HepG2 (cell line): Measurements from ENCODE around the gene GSTM1. TPM values are rescaled to one million over a fixed set of nuclear protein-coding genes. Genes with fewer than 3 reads are reported as not detected.

Experiments used
- ATAC-seq: fragments of 200-7000 bp; cut with Tn5 transposase; 3 replicates; pipeline ENCODE4 v1.9.1; 2020; ENCODE audit warnings: mild to moderate bottlenecking, moderate library complexity
- BruUV-seq: library from RNA; stranded (reverse); fragments of 400-500 nt; replicated peaks from 2 replicates; lab custom pipeline; 2021; lab: Mats Ljungman, UMichigan
- CTCF ChIA-PET: fragments of 300-600 bp; formaldehyde crosslinking; extraction: SDS; loops from one replicate; lab custom pipeline; 2021; ENCODE audit warnings: low total read pairs, inconsistent platforms, low intra/inter-chr PET ratio; lab: Yijun Ruan, JAX
- POLR2A ChIA-PET: fragments of 350-600 bp; sonication (Branson Sonifier 250); formaldehyde crosslinking; loops from one replicate; lab custom pipeline; 2020; ENCODE audit warnings: antibody characterized with exemption, inconsistent platforms; lab: Yijun Ruan, JAX
- DNase-seq: peaks from one replicate; pipeline ENCODE4 v3.0.0-alpha.2; 2015; ENCODE audit warnings: low spot score
- FAIRE-seq: peaks from 3 replicates; lab custom pipeline; 2011; peaks lifted over from hg19 to GRCh38; lab: Jason Lieb, UNC
- H2AFZ ChIP-seq: one replicate; pipeline ENCODE4 v1.6.1; 2011; ENCODE audit warnings: low read length, inconsistent platforms
- H3K27ac ChIP-seq: fragments of 300-600 bp; 3 replicates; pipeline ENCODE4 v1.8.0; 2011; ENCODE audit warnings: mixed run types, mild to moderate bottlenecking, mixed read lengths, low read length, inconsistent platforms; ENCODE audit not compliant: insufficient read depth; ENCODE audit errors: extremely low read length
- H3K27me3 ChIP-seq, 2 experiments: fragments of 200-600 bp in 1 of 2; 2 replicates in 1 of 2; 3 replicates in 1 of 2; pipeline versions ENCODE4 v1.6.0 to v1.8.0; 2011; ENCODE audit warnings: low read length in 2 of 2, mild to moderate bottlenecking in 2 of 2, moderate library complexity in 2 of 2, inconsistent platforms in 1 of 2; ENCODE audit not compliant: insufficient read depth in 2 of 2, control insufficient read depth in 1 of 2
- H3K36me3 ChIP-seq, 2 experiments: fragments of 200-600 bp in 1 of 2; replicated peaks in 1 of 2; 2 replicates in 1 of 2; 3 replicates in 1 of 2; pipeline versions ENCODE4 v1.5.1 to v1.8.0; 2011; ENCODE audit warnings: low read length in 2 of 2, inconsistent platforms in 1 of 2; ENCODE audit not compliant: insufficient read depth in 2 of 2, control insufficient read depth in 1 of 2
- H3K4me1 ChIP-seq: 2 replicates; pipeline ENCODE4 v1.5.1; 2012; ENCODE audit warnings: low read length, inconsistent platforms; ENCODE audit not compliant: insufficient read depth
- H3K4me2 ChIP-seq: 2 replicates; pipeline ENCODE4 v1.6.0; 2011; ENCODE audit warnings: low read depth, low read length, inconsistent platforms
- H3K4me3 ChIP-seq, 3 experiments: fragments of 200-600 bp in 1 of 3; sonication (generic), shearing (Covaris generic) in 1 of 3; replicated peaks in 1 of 3; 2 replicates each; pipeline ENCODE4 v1.5.1; 2011 to 2016; ENCODE audit warnings: low read length in 3 of 3, inconsistent platforms in 2 of 3, low read depth in 2 of 3, mild to moderate bottlenecking in 2 of 3, control low read depth in 1 of 3, mixed read lengths in 1 of 3; ENCODE audit not compliant: insufficient read depth in 1 of 3
- H3K79me2 ChIP-seq: one replicate; pipeline ENCODE4 v1.6.1; 2011; ENCODE audit warnings: low read length, inconsistent platforms; ENCODE audit not compliant: insufficient read depth
- H3K9ac ChIP-seq: 2 replicates; pipeline ENCODE4 v1.6.0; 2011; ENCODE audit warnings: mild to moderate bottlenecking, low read depth, low read length, inconsistent platforms; ENCODE audit not compliant: insufficient read depth
- H3K9me3 ChIP-seq: 2 replicates; pipeline ENCODE4 v1.5.1; 2012; ENCODE audit warnings: mild to moderate bottlenecking, low read length
- H4K20me1 ChIP-seq: 2 replicates; pipeline ENCODE4 v1.6.0; 2011; ENCODE audit warnings: inconsistent platforms, mild to moderate bottlenecking, low read length, moderate library complexity; ENCODE audit not compliant: insufficient read depth
- ARID2 ChIP-seq: sonication (generic); formaldehyde crosslinking; IDR thresholded peaks from 2 replicates; pipeline ENCODE4 v1.8.1; 2022; ENCODE audit warnings: mild to moderate bottlenecking, missing genetic modification reagents, borderline replicate concordance
- BORCS8-MEF2B ChIP-seq: sonication (generic); formaldehyde crosslinking; IDR thresholded peaks from 2 replicates; pipeline ENCODE4 v1.8.0; 2022; ENCODE audit warnings: mild to moderate bottlenecking, missing genetic modification reagents
- HOXA3 ChIP-seq: sonication (generic); formaldehyde crosslinking; IDR thresholded peaks from 2 replicates; pipeline ENCODE4 v1.5.0; 2020; ENCODE audit warnings: missing genetic modification reagents
- IRF2 ChIP-seq: IDR thresholded peaks from 2 replicates; pipeline ENCODE4 v1.6.1; 2018; ENCODE audit warnings: missing genetic modification reagents, missing compliant biosample characterization
- MIER3 ChIP-seq: IDR thresholded peaks from 2 replicates; pipeline ENCODE4 v1.6.1; 2016; ENCODE audit warnings: missing compliant biosample characterization, borderline replicate concordance
- POLR2AphosphoS5 ChIP-seq: IDR thresholded peaks from 2 replicates; pipeline ENCODE4 v1.6.1; 2012; ENCODE audit warnings: low read depth, low read length
- RBFOX2 ChIP-seq: fragments of 200-400 bp; formaldehyde crosslinking; IDR thresholded peaks from 2 replicates; pipeline ENCODE4 v1.6.1; 2017; ENCODE audit warnings: low read depth, mild to moderate bottlenecking, low read length
- RFX1 ChIP-seq: fragments of 450-650 bp; IDR thresholded peaks from 2 replicates; pipeline ENCODE4 v1.6.1; 2017
- TAF15 ChIP-seq: fragments of 200-400 bp; formaldehyde crosslinking; IDR thresholded peaks from one replicate; pipeline ENCODE4 v1.6.1; 2018; ENCODE audit warnings: mild to moderate bottlenecking, low read depth, low read length; ENCODE audit not compliant: poor library complexity, severe bottlenecking
- ZFX ChIP-seq: sonication (generic); formaldehyde crosslinking; IDR thresholded peaks from 2 replicates; pipeline ENCODE4 v1.4.0; 2020; ENCODE audit warnings: mild to moderate bottlenecking, low read depth, missing genetic modification reagents, moderate library complexity
- ZFY ChIP-seq: sonication (generic); formaldehyde crosslinking; IDR thresholded peaks from 2 replicates; pipeline ENCODE4 v1.4.0; 2020; ENCODE audit warnings: missing genetic modification reagents
- ZKSCAN8 ChIP-seq: IDR thresholded peaks from 2 replicates; pipeline ENCODE4 v1.6.1; 2016; ENCODE audit warnings: borderline replicate concordance, missing genetic modification reagents, missing compliant biosample characterization
- ZMYM4 ChIP-seq: sonication (generic); formaldehyde crosslinking; IDR thresholded peaks from 2 replicates; pipeline ENCODE4 v1.8.1; 2023; ENCODE audit warnings: mild to moderate bottlenecking, missing genetic modification reagents
- ZNF678 ChIP-seq: sonication (generic); formaldehyde crosslinking; IDR thresholded peaks from 2 replicates; pipeline ENCODE4 v1.4.0; 2020; ENCODE audit warnings: mild to moderate bottlenecking, missing genetic modification reagents
- WGBS: methylation state at CpG from one replicate; pipeline ENCODE4 v1.1.6; 2017; ENCODE audit warnings: low lambda C conversion rate; 5-methylcytosine and 5-hydroxymethylcytosine counted together
- in situ Hi-C: cut with HindIII; loops from 2 replicates; pipeline ENCODE4 v1.10.0; 2017; ENCODE audit warnings: low pct_unique_long_range_greater_than_20kb; ENCODE audit not compliant: extremely low pct_ligation_motif_present
- intact Hi-C: fragments of 100-400 bp; cut with micrococcal nuclease; formaldehyde crosslinking; loops from one replicate; pipeline ENCODE4 v1.10.0; 2022; ENCODE audit not compliant: unreplicated experiment
- polyA plus RNA-seq, 8 experiments: library from polyadenylated mRNA; depleted of rRNA in 3 of 8; stranded (reverse) in 7 of 8; unstranded in 1 of 8; fragments of >200 nt; fragmentation: Illumina TruSeq in 4 of 8; extraction: Trizol in 4 of 8; gene quantifications; 2 replicates each; pipeline versions ENCODE4 v1.2.1 to v1.2.3, GENCODE V29; 2011 to 2016; ENCODE audit warnings: low read depth in 4 of 8, missing spikeins in 1 of 8, mixed read lengths in 1 of 8; ENCODE audit not compliant: insufficient read depth in 1 of 8
- total RNA-seq, 5 experiments: library from RNA; depleted of rRNA; stranded (reverse); fragments of >200 nt; fragmentation: Illumina TruSeq; extraction: Trizol; gene quantifications; 2 replicates each; pipeline ENCODE4 v1.2.3, GENCODE V29; 2016; ENCODE audit warnings: low read depth in 1 of 5
- TF ChIP-seq, protein P1 (sequence below): sonication (generic); formaldehyde crosslinking; IDR thresholded peaks from 2 replicates; pipeline ENCODE4 v1.5.0; 2020; ENCODE audit warnings: mild to moderate bottlenecking, missing genetic modification reagents, moderate library complexity
- TF ChIP-seq, protein P2 (sequence below): sonication (generic); formaldehyde crosslinking; IDR thresholded peaks from 2 replicates; pipeline ENCODE4 v1.8.0; 2022; ENCODE audit warnings: low read depth, missing genetic modification reagents

GSTM1 gene
- total and polyA plus RNA-seq, 2 of the 13 experiments (the other 11 are each of a cell fraction or from before 2014, with no cell fraction given): 0.42 TPM; not detected in 1

DNA sequence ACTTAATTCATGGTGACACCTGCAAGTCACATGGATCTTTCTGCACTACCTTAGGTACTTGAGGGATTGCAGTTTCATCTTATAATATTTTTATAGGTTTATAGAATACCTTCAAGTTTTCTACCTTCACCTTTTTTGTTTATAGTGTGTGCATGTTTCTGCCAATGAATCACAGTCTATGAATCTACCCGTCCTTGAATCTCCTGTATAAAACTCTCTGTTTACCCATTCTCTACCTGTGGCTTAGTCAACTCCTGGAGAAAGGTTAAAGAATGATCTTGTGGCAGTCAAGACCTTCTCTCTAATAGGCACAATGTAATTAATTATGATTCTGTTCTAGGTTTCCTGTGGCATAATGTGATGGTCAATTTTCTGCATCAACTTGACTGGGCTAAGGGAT, 22.9 kb upstream of the GSTM1 start:
- no peak overlapping the region for H2AFZ ChIP-seq
- ChIA-PET POLR2A (no interaction called here), CTCF (no interaction called here)
- no peaks in the 10 kb centered on the region for H3K9me3 ChIP-seq
- DNase-seq (no peak), FAIRE-seq (no peak), ATAC-seq (no peak)
- intact Hi-C loops: no loop called here
- H3K79me2 ChIP-seq: no peaks in the 10 kb centered on the region
- H4K20me1 ChIP-seq: no peaks in the 10 kb centered on the region
- no peak overlapping the region for H3K4me2 ChIP-seq
- H3K27me3 ChIP-seq: no peaks in the 10 kb centered on the region
- TF ChIP-seq MIER3 (no peak), RBFOX2 (no peak), TAF15 (no peak), ARID2 (CRISPR knock-in tag) (no peak), ZKSCAN8 (CRISPR knock-in tag) (no peak)
- no peak overlapping the region for H3K9ac ChIP-seq
- BruUV-seq: no TSS peak
- H3K27ac ChIP-seq: no peak overlapping the region
- in situ Hi-C loops: loop anchor here (10.0 kb wide), 1 partner anchor 50 kb away; the partner anchor contains the start of gene GSTM5
- H3K4me3 ChIP-seq: no peak overlapping the region
- WGBS: 38% methylated on average over 1 of the region's 1 CpG
- peaks cover 20% of the 10 kb centered on the region for H3K4me1 ChIP-seq
- no peaks in the 10 kb centered on the region; a peak in 2 of 5 replicates for H3K36me3 ChIP-seq

DNA sequence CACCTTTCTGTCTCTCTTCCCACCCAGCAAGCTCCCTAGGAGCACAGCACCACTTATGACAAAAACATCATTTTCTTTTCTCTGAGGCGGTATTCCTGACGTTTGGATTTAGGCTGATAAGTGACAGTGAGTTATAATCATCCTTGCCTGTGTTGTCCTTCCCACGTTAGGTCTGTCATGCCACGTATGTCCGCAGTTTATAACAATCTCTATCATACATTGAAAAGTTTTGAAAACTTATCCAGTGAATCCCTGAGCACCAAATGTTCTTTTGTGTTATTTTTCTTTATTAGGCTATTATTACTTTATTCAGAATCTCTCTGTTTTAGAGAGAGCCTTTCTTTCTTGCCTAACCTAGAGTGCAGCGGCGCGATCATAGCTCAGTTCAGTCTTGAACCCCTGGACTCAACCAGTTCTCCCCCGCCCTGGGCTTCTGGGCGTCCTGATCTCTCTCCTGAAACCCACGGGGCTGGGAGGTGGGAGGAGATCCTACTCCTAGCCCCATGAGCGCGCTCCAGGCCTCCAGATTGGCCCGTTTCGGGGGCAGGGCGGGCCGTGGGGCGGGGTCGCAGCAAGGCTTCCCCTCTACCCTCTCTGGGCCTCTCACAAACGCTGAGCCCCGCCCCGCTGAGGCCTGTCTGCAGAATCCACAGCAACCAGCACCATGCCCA, 20.0 kb upstream of the GSTM1 start, which contains the start of gene GSTM2:
GSTM2 (plus strand) TSS at position 606 of the 671 bp plus-strand sequence; CDS start at position 665, 59 bp downstream.
- H3K36me3 ChIP-seq: no peaks in the 10 kb centered on the region; a peak in 1 of 5 replicates
- DNase-seq (peak; percentile 80), FAIRE-seq (peak; percentile 39), ATAC-seq (peak; percentile 100)
- H2AFZ ChIP-seq: peak within 1 kb of the TSS; percentile 50
- H4K20me1 ChIP-seq: no peaks in the 10 kb centered on the region
- 24% methylated on average over 13 of the region's 22 CpGs for WGBS
- H3K27ac ChIP-seq: no peak within 1 kb of the TSS
- H3K9me3 ChIP-seq: no peaks in the 10 kb centered on the region
- H3K4me3 ChIP-seq: peak within 1 kb of the TSS; percentile 56 to 70 (median 58)
- no TSS peak for BruUV-seq
- intact Hi-C loops: no loop called here
- POLR2A ChIA-PET: interaction anchor here (1.1 to 1.8 kb wide), 2 partner anchors 11 to 27 kb away, joined by 3 to 10 read pairs; partner anchors contain the start of gene GSTM4
- H3K27me3 ChIP-seq: no peaks in the 10 kb centered on the region
- peak within 1 kb of the TSS; percentile 55; the same call in 1 of the 2 replicates for H3K9ac ChIP-seq
- H3K79me2 ChIP-seq: no peaks in the 10 kb centered on the region
- in situ Hi-C loops: loop anchor here (10.0 kb wide), 1 partner anchor 47 kb away; the partner anchor contains the start of gene GSTM5
- H3K4me1 ChIP-seq: peaks cover 13% of the 10 kb centered on the region
- CTCF ChIA-PET: no interaction called here
- H3K4me2 ChIP-seq: peak within 1 kb of the TSS; percentile 80
- no peak for TF ChIP-seq RFX1
- TF ChIP-seq IRF2 (CRISPR knock-in tag): 0 out of 2 replicates have a peak, but pooled peaks have one; percentile 12
- peak; percentile 61; the same call in 1 of the 2 replicates for TF ChIP-seq ZFX
- TF ChIP-seq POLR2AphosphoS5: 0 out of 2 replicates have a peak, but pooled peaks have one; percentile 20
- TF ChIP-seq, protein P1, sequence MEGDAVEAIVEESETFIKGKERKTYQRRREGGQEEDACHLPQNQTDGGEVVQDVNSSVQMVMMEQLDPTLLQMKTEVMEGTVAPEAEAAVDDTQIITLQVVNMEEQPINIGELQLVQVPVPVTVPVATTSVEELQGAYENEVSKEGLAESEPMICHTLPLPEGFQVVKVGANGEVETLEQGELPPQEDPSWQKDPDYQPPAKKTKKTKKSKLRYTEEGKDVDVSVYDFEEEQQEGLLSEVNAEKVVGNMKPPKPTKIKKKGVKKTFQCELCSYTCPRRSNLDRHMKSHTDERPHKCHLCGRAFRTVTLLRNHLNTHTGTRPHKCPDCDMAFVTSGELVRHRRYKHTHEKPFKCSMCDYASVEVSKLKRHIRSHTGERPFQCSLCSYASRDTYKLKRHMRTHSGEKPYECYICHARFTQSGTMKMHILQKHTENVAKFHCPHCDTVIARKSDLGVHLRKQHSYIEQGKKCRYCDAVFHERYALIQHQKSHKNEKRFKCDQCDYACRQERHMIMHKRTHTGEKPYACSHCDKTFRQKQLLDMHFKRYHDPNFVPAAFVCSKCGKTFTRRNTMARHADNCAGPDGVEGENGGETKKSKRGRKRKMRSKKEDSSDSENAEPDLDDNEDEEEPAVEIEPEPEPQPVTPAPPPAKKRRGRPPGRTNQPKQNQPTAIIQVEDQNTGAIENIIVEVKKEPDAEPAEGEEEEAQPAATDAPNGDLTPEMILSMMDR (CRISPR knock-in tag): peak; percentile 18; the same call in 1 of the 2 replicates
- TF ChIP-seq ZMYM4 (CRISPR knock-in tag): peak; percentile 59
- no peak for TF ChIP-seq ZNF678 (CRISPR knock-in tag)
- TF ChIP-seq BORCS8-MEF2B (CRISPR knock-in tag): no peak
- TF ChIP-seq, protein P2, sequence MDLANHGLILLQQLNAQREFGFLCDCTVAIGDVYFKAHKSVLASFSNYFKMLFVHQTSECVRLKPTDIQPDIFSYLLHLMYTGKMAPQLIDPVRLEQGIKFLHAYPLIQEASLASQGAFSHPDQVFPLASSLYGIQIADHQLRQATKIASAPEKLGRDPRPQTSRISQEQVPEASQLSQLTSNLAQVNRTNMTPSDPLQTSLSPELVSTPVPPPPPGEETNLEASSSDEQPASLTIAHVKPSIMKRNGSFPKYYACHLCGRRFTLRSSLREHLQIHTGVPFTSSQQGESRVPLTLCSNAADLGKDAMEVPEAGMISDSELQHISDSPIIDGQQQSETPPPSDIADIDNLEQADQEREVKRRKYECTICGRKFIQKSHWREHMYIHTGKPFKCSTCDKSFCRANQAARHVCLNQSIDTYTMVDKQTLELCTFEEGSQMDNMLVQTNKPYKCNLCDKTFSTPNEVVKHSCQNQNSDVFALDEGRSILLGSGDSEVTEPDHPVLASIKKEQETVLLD (CRISPR knock-in tag): no peak
- 0 out of 2 replicates have a peak, but pooled peaks have one; percentile 46 for TF ChIP-seq HOXA3 (CRISPR knock-in tag)
- peak; percentile 62; the same call in 1 of the 2 replicates for TF ChIP-seq ZFY (CRISPR knock-in tag)
